PC-9 (cell line): ENCODE results near the gene CSTF1. TPM values are rescaled to one million over a fixed set of nuclear protein-coding genes. Genes with fewer than 3 reads are reported as not detected.

Experiments
- BruUV-seq: library from RNA; stranded (reverse); fragments of 400-500 nt; replicated peaks from 2 replicates; lab custom pipeline; 2021; lab: Mats Ljungman, UMichigan
- CTCF ChIA-PET: fragments of 300-600 bp; sonication (Branson Sonifier 250); formaldehyde crosslinking; loops from one replicate; lab custom pipeline; 2022; ENCODE audit warnings: antibody characterized with exemption; lab: Charles Lee
- POLR2A ChIA-PET: fragments of 300-600 bp; sonication (Branson Sonifier 250); formaldehyde crosslinking; loops from one replicate; lab custom pipeline; 2022; ENCODE audit warnings: antibody characterized with exemption; ENCODE audit not compliant: unreplicated experiment; lab: Charles Lee
- DNase-seq, 2 experiments: peaks; one replicate each; pipeline versions ENCODE4 v3.0.0 to v3.0.0-alpha.2; 2015 to 2022; ENCODE audit warnings: mixed read lengths in 1 of 2
- H2AFZ ChIP-seq: fragments of 200-600 bp; sonication (generic); 2 replicates; pipeline ENCODE4 v1.8.1; 2017; ENCODE audit warnings: antibody characterized with exemption
- H3F3A ChIP-seq: fragments of 200-600 bp; sonication (generic); 2 replicates; pipeline ENCODE4 v1.8.1; 2017; ENCODE audit warnings: antibody characterized with exemption, mild to moderate bottlenecking, low read depth; ENCODE audit not compliant: insufficient read depth
- H3K27ac ChIP-seq: fragments of 200-600 bp; sonication (generic); 2 replicates; pipeline ENCODE4 v1.6.1; 2016; ENCODE audit warnings: mixed run types
- H3K27me3 ChIP-seq: fragments of 200-600 bp; sonication (generic); 2 replicates; pipeline ENCODE4 v1.6.1; 2016; ENCODE audit warnings: low read depth, mixed run types; ENCODE audit not compliant: insufficient read depth
- H3K36me3 ChIP-seq: fragments of 200-600 bp; sonication (generic); 2 replicates; pipeline ENCODE4 v1.6.1; 2016; ENCODE audit warnings: low read depth, mixed run types
- H3K4me1 ChIP-seq: fragments of 200-600 bp; sonication (generic); replicated peaks from 2 replicates; pipeline ENCODE4 v1.6.1; 2016; ENCODE audit warnings: mixed run types; ENCODE audit not compliant: insufficient read depth
- H3K4me2 ChIP-seq: fragments of 200-600 bp; sonication (generic); 2 replicates; pipeline ENCODE4 v1.6.1; 2017; ENCODE audit warnings: mixed run types
- H3K4me3 ChIP-seq: fragments of 200-600 bp; sonication (generic); 2 replicates; pipeline ENCODE4 v1.6.1; 2016; ENCODE audit warnings: mixed run types
- H3K79me2 ChIP-seq: fragments of 200-600 bp; sonication (generic); 2 replicates; pipeline ENCODE4 v1.6.1; 2017; ENCODE audit warnings: low read depth, mixed run types
- H3K9me2 ChIP-seq: fragments of 200-600 bp; sonication (generic); 2 replicates; pipeline ENCODE4 v1.8.1; 2017; ENCODE audit warnings: mild to moderate bottlenecking; ENCODE audit not compliant: insufficient read depth
- H3K9me3 ChIP-seq: fragments of 200-600 bp; sonication (generic); 2 replicates; pipeline ENCODE4 v1.8.1; 2016; ENCODE audit warnings: low read depth; ENCODE audit not compliant: insufficient read depth
- H4K20me1 ChIP-seq: fragments of 200-600 bp; sonication (generic); 2 replicates; pipeline ENCODE4 v1.8.1; 2017; ENCODE audit not compliant: insufficient read depth
- EZH2 ChIP-seq: fragments of 200-600 bp; sonication (generic); IDR thresholded peaks from 2 replicates; pipeline ENCODE4 v1.8.0; 2017; ENCODE audit warnings: antibody characterized with exemption, low read depth
- intact Hi-C: fragments of 100-400 bp; cut with micrococcal nuclease; formaldehyde crosslinking; loops from one replicate; pipeline ENCODE4 v1.10.0; 2022; ENCODE audit not compliant: unreplicated experiment
- total RNA-seq: library from RNA; stranded (reverse); gene quantifications from 2 replicates; pipeline ENCODE4 v1.2.3, GENCODE V29; 2021
- TF ChIP-seq, protein P1 (sequence below): fragments of 200-600 bp; sonication (generic); conservative IDR thresholded peaks from 2 replicates; pipeline ENCODE4 v1.6.1; 2017; ENCODE audit warnings: mixed run types, antibody characterized with exemption, mild to moderate bottlenecking, moderate library complexity

CSTF1 gene
- total RNA-seq, 1 experiment from 2014 or later: 50.0 TPM

DNA sequence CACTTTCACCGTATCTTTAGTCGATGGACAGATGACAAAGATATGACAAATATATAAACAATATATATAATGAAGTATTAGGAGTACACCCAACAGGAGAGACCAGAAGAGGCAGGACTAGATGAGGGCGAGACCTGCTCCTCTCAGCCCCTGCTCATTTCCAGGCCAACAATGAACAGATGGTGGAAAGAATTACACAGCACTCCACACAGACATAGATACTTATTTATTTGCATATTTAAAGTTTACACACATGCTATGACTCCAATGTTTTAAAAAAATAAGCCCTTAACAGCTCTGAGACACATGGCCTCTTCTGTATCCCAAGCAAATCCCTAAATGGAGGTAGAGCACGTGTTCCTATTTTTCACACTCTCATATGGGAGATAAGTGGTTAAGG is 23.3 kb upstream of the CSTF1 start:
- Histone ChIP-seq H4K20me1 (no peaks in the 10 kb centered on the region), H3K4me2 (no peak overlapping the region), H3K4me1 (no peaks in the 10 kb centered on the region), H3K9me2 (no peaks in the 10 kb centered on the region), H3K36me3 (peaks cover 36% of the 10 kb centered on the region), H3K9me3 (peaks cover 3% of the 10 kb centered on the region; the same call in 1 of the 2 replicates), H2AFZ (no peak overlapping the region), H3K4me3 (no peak overlapping the region), H3K79me2 (peaks cover 9% of the 10 kb centered on the region; the same call in 1 of the 2 replicates), H3K27ac (no peak overlapping the region), H3F3A (peaks cover 10% of the 10 kb centered on the region; the same call in 1 of the 2 replicates), H3K27me3 (no peaks in the 10 kb centered on the region)
- CTCF ChIA-PET: no interaction called here
- BruUV-seq: no TSS peak
- no peak for TF ChIP-seq EZH2
- TF ChIP-seq, protein P1, sequence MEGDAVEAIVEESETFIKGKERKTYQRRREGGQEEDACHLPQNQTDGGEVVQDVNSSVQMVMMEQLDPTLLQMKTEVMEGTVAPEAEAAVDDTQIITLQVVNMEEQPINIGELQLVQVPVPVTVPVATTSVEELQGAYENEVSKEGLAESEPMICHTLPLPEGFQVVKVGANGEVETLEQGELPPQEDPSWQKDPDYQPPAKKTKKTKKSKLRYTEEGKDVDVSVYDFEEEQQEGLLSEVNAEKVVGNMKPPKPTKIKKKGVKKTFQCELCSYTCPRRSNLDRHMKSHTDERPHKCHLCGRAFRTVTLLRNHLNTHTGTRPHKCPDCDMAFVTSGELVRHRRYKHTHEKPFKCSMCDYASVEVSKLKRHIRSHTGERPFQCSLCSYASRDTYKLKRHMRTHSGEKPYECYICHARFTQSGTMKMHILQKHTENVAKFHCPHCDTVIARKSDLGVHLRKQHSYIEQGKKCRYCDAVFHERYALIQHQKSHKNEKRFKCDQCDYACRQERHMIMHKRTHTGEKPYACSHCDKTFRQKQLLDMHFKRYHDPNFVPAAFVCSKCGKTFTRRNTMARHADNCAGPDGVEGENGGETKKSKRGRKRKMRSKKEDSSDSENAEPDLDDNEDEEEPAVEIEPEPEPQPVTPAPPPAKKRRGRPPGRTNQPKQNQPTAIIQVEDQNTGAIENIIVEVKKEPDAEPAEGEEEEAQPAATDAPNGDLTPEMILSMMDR: no peak
- intact Hi-C loops: no loop called here
- no peak for DNase-seq
- POLR2A ChIA-PET: no interaction called here

DNA sequence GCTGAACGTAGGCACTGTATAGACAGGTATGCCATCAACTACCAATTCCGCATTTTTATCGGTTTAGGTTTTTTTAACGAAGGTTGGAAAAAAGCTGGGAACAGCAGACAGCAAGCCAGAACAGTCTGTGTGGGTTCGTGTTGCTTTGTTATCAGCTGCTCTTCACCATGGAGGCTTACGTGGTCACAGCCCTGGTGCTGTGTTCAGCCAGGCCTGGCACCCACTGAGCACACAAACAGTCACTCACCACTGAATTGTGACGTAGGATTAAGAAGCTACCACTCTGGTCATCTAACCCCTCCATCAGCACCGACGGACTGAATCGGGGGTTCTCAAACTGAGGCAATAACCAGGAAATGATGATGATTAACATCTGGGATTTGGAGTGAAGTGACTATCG is 20.5 kb upstream of the CSTF1 start:
- ChIA-PET POLR2A (no interaction called here), CTCF (no interaction called here)
- Histone ChIP-seq H4K20me1 (peaks cover 9% of the 10 kb centered on the region; the same call in 1 of the 2 replicates), H3K4me3 (no peak overlapping the region), H3K4me2 (no peak overlapping the region), H3K4me1 (no peaks in the 10 kb centered on the region), H3K79me2 (peaks cover 26% of the 10 kb centered on the region), H3K9me3 (peaks cover 3% of the 10 kb centered on the region; the same call in 1 of the 2 replicates), H2AFZ (no peak overlapping the region), H3K9me2 (no peaks in the 10 kb centered on the region), H3K36me3 (peaks cover 58% of the 10 kb centered on the region), H3K27ac (no peak overlapping the region), H3F3A (peaks cover 20% of the 10 kb centered on the region; the same call in 1 of the 2 replicates), H3K27me3 (no peaks in the 10 kb centered on the region)
- TF ChIP-seq, protein P1: no peak
- no peak for TF ChIP-seq EZH2
- no peak for DNase-seq
- intact Hi-C loops: no loop called here
- no TSS peak for BruUV-seq

DNA sequence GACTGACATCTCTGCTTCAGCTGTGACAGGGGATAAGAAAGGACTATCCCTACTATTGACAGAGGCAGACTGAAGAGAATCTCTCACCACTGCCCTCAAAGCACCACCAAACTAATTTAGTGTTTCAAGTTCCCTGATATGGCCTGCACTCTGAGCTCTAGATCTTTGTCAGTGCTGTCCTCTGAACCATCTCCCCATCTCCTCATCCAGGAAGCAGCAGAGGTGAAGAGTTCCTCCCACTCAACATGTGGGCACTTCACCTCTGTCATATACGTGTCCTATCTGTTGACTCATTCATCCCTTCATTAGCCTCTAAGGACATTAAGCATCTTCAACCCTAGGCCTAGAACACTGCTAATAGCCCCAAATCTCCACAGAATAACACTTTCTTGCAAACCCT is 19.6 kb upstream of the CSTF1 start:
- Histone ChIP-seq H2AFZ (no peak overlapping the region), H3K27ac (no peak overlapping the region), H3K27me3 (no peaks in the 10 kb centered on the region), H3K4me1 (no peaks in the 10 kb centered on the region), H3K9me3 (peaks cover 3% of the 10 kb centered on the region; the same call in 1 of the 2 replicates), H3K4me2 (no peak overlapping the region), H3K4me3 (no peak overlapping the region), H3K79me2 (peaks cover 32% of the 10 kb centered on the region), H3F3A (peaks cover 20% of the 10 kb centered on the region; the same call in 1 of the 2 replicates), H3K9me2 (no peaks in the 10 kb centered on the region), H4K20me1 (peaks cover 9% of the 10 kb centered on the region; the same call in 1 of the 2 replicates), H3K36me3 (peaks cover 67% of the 10 kb centered on the region)
- TF ChIP-seq, protein P1: no peak
- TF ChIP-seq EZH2: no peak
- ChIA-PET POLR2A (no interaction called here), CTCF (no interaction called here)
- intact Hi-C loops: no loop called here
- no peak for DNase-seq
- no TSS peak for BruUV-seq
